GM06990 (cell line): Measurements from ENCODE around the gene GDPD5.

ENCODE experiments used
- DNase-seq: peaks from one replicate; pipeline ENCODE4 v3.0.0-alpha.2; 2011; ENCODE audit not compliant: insufficient read length; ENCODE audit errors: extremely low read depth
- H3K27me3 ChIP-seq: replicated peaks from 2 replicates; pipeline ENCODE4 v1.6.0; 2011; ENCODE audit warnings: low read length; ENCODE audit not compliant: control insufficient read depth, insufficient read depth
- H3K36me3 ChIP-seq: 2 replicates; pipeline ENCODE4 v1.5.1; 2011; ENCODE audit warnings: low read length; ENCODE audit not compliant: control insufficient read depth, insufficient read depth
- H3K4me3 ChIP-seq: replicated peaks from 2 replicates; pipeline ENCODE4 v1.5.1; 2011; ENCODE audit warnings: low read depth, mild to moderate bottlenecking, control low read depth, low read length
- TF ChIP-seq, protein P1 (sequence below): IDR thresholded peaks from 2 replicates; pipeline ENCODE4 v1.5.1; 2011; ENCODE audit warnings: low read length, control low read depth, mild to moderate bottlenecking, inconsistent platforms; ENCODE audit not compliant: insufficient read depth, poor library complexity, severe bottlenecking

GDPD5 gene

GRCh38 chr11:75525433-75526191 lies at the start of gene GDPD5:
GDPD5 (minus strand) TSS chr11:75525941; CDS start chr11:75477735, 48,206 bp downstream.
- Histone ChIP-seq H3K36me3 (no peaks in the 10 kb centered on the region), H3K27me3 (no peaks in the 10 kb centered on the region; the same call in 1 of the 2 replicates), H3K4me3 (peak within 1 kb of the TSS; percentile 75)
- peak; percentile 87 for DNase-seq
- TF ChIP-seq, protein P1, sequence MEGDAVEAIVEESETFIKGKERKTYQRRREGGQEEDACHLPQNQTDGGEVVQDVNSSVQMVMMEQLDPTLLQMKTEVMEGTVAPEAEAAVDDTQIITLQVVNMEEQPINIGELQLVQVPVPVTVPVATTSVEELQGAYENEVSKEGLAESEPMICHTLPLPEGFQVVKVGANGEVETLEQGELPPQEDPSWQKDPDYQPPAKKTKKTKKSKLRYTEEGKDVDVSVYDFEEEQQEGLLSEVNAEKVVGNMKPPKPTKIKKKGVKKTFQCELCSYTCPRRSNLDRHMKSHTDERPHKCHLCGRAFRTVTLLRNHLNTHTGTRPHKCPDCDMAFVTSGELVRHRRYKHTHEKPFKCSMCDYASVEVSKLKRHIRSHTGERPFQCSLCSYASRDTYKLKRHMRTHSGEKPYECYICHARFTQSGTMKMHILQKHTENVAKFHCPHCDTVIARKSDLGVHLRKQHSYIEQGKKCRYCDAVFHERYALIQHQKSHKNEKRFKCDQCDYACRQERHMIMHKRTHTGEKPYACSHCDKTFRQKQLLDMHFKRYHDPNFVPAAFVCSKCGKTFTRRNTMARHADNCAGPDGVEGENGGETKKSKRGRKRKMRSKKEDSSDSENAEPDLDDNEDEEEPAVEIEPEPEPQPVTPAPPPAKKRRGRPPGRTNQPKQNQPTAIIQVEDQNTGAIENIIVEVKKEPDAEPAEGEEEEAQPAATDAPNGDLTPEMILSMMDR: peak; percentile 13

GRCh38 chr11:75574698-75575602 lies 49.2 kb upstream of the GDPD5 start:
- no peaks in the 10 kb centered on the region for H3K27me3 ChIP-seq
- TF ChIP-seq, protein P1: no peak
- peaks cover 4% of the 10 kb centered on the region for H3K36me3 ChIP-seq
- H3K4me3 ChIP-seq: no peak overlapping the region
- DNase-seq: no peak

DNA sequence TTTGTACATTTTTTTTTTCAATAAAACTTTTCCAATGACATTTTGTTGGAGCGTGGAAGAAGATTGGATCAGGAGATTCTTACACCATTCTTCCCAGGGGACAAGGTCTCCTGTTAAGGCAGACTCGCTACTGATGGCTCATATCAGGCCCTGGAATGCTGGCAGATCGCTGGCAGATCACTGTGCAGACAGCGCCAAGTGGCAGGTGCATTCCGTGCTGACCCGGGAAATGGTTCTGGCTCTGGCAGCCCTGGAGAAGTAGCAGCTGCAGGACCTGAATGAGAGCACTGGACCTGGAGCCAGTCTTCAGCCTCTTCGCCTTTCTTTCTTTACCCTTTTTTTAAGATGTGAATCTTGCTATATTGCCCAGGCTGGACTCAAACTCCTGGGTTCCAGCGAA lies 47.0 kb upstream of the GDPD5 start:
- no peak for DNase-seq
- peaks cover 8% of the 10 kb centered on the region for H3K36me3 ChIP-seq

GRCh38 chr11:75571625-75572024 lies 45.9 kb upstream of the GDPD5 start:
- Histone ChIP-seq H3K4me3 (no peak overlapping the region), H3K36me3 (peaks cover 8% of the 10 kb centered on the region), H3K27me3 (no peaks in the 10 kb centered on the region)
- TF ChIP-seq, protein P1: no peak
- DNase-seq: no peak

More for the DNA sequence above, 47.0 kb upstream of the GDPD5 start:
- TF ChIP-seq, protein P1: no peak
- Histone ChIP-seq H3K4me3 (no peak overlapping the region), H3K27me3 (no peaks in the 10 kb centered on the region)

GRCh38 chr11:75570559-75571139 lies 44.9 kb upstream of the GDPD5 start:
- TF ChIP-seq, protein P1: no peak
- peaks cover 8% of the 10 kb centered on the region for H3K36me3 ChIP-seq
- no peak for DNase-seq

More at GRCh38 chr11:75570559-75571139, 44.9 kb upstream of the GDPD5 start:
- no peaks in the 10 kb centered on the region for H3K27me3 ChIP-seq
- H3K4me3 ChIP-seq: no peak overlapping the region
